Activated CD8-positive, alpha-beta memory T cell treated with anti-CD3 and anti-CD28 coated beads, Interleukin-2, amount 50 U/mL, for 24 hours (primary cell): ENCODE data around the gene SHC3.

Experiments used
- DNase-seq: peaks from one replicate; pipeline ENCODE4 v3.0.0-alpha.2; 2020; ENCODE audit errors: extremely low read depth

Gene SHC3

DNA sequence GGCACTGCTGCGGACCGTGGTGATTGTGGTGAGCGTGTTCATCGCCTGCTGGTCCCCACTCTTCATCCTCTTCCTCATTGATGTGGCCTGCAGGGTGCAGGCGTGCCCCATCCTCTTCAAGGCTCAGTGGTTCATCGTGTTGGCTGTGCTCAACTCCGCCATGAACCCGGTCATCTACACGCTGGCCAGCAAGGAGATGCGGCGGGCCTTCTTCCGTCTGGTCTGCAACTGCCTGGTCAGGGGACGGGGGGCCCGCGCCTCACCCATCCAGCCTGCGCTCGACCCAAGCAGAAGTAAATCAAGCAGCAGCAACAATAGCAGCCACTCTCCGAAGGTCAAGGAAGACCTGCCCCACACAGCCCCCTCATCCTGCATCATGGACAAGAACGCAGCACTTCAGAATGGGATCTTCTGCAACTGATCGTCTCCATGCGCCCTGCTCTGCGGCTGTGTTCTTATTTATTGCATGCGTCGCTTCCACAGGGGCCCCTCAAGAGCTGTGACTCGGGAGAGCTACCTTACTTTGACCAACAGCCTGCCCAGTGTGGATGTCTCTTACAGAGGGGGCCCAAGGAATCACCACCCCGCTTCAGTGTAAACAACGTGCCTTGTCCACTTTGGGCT lies 176.6 kb downstream of the SHC3 start:
- DNase-seq: no peak

DNA sequence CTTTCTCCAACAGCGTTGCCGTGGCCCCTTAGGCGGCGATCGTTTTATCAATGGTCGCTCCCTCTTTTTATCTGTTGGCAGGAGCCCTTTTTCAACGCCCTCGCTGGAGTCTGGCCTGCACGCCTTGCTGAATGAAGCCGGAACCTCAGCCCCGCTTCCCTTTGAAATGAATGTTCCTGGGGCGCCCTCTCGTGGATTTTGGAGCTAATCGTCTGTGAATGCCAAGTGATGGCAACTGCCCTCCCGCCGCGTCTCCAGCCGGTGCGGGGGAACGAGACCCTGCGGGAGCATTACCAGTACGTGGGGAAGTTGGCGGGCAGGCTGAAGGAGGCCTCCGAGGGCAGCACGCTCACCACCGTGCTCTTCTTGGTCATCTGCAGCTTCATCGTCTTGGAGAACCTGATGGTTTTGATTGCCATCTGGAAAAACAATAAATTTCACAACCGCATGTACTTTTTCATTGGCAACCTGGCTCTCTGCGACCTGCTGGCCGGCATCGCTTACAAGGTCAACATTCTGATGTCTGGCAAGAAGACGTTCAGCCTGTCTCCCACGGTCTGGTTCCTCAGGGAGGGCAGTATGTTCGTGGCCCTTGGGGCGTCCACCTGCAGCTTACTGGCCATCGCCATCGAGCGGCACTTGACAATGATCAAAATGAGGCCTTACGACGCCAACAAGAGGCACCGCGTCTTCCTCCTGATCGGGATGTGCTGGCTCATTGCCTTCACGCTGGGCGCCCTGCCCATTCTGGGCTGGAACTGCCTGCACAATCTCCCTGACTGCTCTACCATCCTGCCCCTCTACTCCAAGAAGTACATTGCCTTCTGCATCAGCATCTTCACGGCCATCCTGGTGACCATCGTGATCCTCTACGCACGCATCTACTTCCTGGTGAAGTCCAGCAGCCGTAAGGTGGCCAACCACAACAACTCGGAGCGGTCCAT lies 177.4 kb downstream of the SHC3 start:
- peak; percentile 61 for DNase-seq

DNA sequence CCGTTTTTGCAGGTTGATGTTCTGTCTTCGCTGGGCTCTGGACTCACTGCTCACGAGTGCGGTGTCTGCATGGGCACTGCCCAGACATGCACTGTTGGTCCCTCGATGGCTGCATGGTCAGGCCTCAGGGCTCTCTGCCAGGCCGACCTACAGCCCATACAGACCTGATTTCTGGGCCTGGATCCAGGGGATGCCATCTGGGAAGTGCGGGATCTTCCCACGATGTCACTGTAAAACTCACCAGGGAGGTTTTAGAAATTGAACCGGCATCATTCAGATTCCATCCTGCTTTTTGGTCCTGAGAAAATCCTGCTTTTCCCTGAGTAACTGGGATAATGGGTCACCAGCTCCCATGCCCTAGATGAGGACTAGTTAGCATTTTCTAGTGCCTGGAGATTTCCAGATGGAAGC lies 178.2 kb downstream of the SHC3 start:
- no peak for DNase-seq

DNA sequence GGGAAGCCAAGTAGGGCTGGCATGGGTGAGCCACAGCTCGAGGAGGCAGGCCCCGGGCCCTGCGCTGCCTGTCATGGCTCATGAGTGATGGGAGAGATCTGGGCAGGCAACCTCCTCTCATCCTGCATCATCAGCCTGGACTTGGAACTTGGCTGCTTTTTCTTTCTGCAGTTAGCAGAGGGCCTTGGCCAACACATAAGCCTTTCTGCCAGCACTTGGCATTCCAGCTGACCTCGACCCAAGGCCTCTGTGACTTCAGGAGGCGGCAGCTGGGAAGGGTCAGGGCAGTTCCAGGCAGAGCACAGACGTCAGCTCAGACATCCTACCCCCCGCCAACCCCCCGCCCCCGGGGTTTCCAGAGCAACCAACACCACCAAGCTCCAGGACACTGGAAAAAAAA lies 179.7 kb downstream of the SHC3 start:
- DNase-seq: no peak

DNA sequence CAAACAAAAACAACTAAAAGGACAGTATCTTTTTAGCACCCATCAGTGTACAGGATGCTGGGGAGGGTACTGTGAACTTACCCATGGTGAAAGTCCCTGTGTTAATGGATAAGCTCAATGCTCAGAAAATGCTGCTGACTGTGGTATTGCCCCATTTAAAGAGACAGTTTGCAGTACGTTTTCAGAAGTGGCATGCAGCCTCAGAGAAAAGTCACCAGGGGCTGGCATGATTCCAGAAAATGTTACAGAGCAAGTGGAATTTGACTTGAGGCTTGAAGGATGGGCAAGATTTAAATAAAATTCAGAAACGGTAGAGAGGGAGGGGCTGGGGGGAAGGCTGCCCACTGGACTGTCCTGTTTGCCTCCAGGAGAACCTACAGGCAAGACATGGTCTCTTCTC lies 180.1 kb downstream of the SHC3 start:
- no peak for DNase-seq

DNA sequence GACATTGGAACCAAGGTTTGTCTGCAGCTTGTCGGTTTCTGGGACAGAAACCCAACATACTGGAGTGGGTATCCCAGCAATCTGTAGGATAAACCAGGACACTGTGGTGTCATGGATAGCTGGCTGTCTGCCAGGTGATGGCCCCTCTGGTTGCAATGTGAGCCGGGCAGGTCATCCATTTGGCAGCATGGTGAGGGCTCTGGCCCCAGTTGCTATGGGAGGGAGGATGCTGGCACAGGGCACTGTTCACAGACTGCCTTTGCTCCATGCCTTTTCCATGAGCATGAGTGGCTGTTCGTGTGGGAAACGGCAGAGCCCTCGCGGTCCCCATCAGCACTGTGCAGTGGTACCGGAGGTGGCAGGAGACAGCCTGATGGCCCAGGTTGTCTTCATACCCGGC lies 181.0 kb downstream of the SHC3 start:
- no peak for DNase-seq

DNA sequence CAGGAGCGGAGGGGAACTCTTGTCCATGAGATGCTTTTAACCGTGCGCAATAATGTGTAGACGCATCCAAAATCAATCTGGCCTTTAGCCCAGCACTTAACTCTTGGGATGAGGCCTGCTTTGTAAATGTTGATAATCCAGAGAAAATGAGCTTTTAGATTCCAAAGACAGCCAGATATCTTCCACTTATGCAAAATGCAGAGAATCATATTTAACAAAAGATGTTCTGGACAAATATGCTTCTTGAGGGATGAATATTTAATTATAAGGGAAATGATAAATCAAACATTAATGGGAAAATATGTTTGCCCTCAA lies 181.7 kb downstream of the SHC3 start:
- DNase-seq: no peak

DNA sequence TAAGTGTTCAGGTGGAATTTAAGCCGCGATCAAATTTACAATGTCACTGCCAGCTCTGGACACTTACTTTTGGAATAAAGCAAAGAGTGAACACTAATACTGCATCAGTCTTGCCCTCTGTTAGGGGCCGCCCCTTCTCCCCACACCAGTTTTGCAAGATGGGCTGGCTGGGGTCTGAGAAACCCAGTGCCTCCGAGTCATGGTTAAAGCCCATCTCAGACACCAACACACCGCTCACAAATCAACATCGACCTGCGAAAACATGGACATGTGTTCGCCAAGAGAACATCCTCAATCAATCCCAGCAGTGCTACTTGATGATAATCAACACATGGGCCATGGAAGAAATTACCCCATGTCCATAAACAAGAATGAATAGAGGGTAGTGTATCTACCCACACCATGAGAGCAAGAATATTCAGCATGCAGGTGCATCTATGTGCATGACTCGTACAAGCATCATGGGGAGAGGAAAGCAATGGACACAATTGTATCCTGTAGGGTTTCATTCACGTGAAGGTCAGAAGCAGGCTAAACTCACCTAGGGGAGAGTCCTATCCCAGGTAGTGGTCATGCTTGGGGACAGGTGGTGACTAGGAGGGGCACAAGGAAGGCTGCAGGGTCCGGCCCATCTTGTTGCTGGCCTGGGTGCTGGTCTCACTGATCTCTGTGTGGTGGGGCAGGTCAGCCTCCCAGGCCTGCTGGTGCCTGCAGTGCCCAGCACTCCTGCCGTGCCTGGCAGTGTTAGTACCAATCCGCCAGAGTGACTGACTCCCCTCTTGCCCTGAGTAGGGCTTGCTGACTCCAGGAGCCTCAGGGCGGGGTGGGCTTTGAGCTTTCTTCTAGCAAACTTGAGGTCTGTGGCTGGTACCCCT lies 182.3 kb downstream of the SHC3 start:
- no peak for DNase-seq

DNA sequence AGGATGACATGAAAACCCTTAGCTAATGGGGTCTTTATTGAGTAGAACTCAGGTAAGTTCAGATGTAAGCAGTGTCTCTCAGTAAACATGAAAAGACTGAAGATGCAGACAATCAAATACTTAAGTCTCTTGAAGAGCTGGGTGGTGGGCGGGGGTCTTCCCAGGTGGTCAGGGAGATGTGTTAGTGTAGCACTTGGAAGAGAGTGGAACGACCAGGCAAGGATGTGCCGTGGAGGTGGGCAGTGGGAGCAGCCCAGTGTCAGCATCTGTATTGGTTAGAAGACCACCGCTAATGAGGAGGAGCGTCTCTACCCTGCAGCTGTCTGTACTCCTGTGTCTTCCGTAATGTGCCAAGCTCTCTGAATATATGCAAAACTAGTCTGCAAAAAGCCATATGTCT lies 183.0 kb downstream of the SHC3 start:
- no peak for DNase-seq

DNA sequence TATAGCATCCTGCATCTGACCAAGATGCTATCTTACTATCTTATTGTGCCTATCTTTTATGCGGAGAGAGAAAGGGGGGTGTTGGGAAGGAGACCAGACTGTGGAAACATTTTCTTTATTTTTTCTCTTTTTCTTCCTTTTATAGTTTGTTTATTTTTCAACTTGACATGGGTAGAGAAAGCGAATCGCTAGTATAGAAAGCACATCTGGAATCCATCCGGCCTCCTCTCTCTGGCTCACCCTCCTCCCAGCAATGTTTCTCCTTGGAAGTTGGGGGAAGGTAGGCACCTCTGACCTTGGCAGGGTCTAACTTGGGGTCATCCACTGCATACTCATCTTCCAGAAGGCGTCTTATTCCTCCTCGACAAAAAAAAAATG lies 183.4 kb downstream of the SHC3 start:
- no peak for DNase-seq

DNA sequence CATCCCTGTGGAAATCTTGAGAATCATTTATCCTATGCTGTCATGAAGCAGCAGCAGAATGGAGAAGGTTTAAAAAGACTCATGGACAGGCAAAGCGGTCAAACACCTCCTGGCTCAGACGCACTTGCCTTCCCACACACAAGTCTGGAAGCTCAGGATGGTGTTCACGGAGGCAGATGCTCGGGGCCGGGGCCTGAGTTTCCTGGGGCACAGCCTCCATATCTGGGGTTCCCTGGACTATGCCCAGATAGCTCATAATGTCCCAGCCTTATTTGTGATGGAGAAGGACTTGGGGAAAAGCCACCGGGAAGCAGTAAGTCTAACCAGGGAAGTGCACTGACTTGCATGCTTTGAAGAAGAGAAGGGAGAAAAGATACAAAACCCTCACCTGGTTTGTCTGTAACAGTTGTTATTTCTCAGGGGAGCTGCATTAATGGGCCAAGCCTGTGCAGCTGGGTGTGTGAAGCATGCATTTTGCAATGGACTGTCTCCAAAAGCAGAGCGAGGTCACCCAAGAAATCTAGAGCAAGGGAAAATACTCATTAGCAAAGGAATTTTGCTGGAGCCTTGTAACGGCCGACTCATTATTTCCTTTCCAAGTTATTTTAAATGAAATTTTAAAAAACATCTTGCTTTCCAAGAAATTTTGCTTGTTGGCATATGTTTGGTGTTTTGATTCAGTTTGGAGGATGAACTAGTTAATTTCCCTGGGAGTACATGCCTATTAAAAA lies 184.0 kb downstream of the SHC3 start:
- DNase-seq: no peak

DNA sequence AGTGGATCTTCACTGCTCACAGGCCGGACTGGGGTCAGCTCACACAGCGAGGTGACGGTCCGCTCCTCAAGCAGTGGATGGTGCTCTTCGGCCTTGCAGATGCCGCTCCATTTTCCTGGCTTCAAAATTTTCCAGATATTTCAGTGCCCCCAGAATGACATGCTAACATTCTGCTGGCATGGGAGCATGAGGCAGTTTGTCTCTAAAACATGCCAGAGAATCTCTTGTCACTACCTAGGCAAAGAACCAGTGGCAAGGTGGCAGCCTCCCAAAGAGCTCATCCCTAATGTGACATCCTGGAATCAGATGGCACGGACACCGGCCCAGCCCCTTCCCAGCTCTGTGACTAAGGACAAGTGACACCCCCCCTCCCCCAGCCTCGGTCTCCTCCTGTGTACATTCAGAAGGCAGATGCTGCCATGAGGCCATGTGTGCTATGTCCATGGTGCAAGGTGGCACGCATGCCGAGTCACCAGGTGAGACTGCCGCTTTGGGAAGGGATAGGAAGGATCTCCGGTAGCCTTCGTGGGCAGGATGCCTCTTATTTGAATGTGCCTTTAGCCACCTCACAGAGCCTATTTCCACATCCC lies 184.7 kb downstream of the SHC3 start:
- DNase-seq: no peak

DNA sequence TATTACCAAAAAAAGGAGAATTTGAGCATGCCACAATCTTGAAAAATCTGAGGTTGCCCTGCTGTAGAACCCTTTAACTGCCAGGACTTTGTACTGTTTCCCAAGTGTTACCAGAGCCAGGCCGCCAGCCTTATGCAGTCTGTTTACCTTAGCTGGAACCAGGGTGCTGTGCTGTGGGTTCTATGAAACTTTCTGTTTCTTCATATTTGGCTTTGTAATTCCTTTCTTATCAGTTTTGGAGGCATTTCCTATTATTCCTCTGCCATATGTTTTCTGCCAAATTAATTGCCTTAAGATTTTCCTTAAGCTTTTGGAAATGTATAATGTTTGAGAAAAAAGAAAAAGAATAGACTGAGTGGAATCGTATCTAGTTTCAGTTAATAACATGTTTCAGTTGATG lies 185.3 kb downstream of the SHC3 start:
- no peak for DNase-seq

DNA sequence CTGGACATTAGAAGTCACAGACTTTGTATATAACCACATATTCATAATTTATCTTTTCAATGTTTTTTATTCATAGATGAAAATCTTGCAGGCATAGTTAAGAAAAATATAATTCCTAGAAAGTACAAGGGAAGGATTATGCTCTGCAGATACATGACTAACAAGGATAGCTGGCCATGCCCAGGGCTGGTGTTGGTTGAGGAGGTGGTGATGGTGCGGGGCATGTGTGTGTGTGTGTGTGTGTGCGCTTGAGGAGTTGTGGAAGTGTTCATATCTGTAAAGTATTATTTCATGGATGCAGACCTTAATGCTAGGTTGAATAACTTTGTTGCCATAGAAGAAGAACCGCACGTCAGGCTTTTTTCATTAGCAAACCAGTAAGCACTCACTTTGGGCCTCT lies 186.1 kb downstream of the SHC3 start:
- no peak for DNase-seq

DNA sequence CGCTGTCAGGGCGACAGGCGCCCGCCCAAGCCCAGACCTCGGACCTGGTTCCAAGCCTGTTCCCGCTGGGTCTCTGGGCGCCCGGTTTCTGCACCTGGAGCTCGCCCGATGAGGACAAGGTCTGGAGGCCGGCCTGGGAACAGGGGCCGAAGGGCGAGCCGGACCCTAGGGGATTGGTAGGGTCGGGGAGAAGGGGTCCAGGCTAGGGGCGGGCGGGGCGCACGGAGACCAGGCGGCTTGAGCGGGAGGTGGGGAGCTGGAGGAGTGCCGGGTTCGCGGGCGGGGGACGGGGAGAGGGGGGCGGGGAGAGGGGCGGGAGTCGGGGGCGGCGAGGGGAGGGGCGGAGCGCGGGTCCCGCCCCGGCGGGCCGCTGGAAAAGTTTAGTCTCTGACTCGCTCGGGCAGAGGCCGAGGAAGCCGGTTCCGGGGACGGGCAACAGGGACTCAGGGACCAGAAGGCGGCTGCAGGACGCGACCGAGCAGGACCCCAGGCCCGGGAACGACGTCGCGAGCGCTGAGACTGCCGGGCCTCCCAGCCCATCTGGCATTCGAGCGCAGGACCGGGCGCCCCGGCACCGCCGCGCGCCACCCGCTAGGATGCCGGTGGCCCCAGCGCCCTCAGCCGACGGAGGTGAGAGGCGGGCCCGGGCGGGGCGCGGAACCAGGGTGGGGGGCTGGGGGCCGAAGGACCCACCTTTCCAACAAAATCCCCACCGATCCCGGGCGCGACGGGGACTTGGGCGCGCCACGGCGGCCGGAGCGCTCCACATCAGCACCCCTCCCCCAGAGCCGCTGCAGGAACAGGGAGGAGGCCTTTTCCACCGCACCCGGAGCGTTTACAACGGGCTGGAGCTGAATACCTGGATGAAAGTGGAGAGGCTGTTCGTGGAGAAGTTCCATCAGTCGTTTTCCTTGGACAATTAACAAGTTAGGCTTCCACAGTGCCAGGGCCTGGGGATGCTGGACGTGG lies 187.3 kb downstream of the SHC3 start, which contains the start of gene S1PR3:
S1PR3 (plus strand) TSS at position 403 of the 969 bp plus-strand sequence. CDS start 9,733 bp downstream, outside the sequence.
- DNase-seq: no peak

DNA sequence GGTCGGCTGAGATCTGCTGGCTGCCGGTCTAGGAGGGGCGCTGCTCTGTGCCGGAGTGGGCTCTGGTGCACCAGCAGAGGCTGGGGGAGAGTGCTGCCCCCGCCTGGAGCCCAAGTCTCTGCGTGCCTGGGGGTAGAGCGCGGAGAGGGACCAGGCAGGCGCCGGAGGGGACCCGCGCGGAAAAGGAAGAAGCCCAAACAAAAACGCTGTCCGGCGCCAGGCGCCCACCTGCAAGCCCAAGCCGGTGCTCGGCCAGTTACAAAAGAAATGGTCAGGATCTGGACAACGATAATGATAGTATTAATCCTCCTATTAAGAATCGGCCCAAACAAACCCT lies 187.9 kb downstream of the SHC3 start:
- no peak for DNase-seq

DNA sequence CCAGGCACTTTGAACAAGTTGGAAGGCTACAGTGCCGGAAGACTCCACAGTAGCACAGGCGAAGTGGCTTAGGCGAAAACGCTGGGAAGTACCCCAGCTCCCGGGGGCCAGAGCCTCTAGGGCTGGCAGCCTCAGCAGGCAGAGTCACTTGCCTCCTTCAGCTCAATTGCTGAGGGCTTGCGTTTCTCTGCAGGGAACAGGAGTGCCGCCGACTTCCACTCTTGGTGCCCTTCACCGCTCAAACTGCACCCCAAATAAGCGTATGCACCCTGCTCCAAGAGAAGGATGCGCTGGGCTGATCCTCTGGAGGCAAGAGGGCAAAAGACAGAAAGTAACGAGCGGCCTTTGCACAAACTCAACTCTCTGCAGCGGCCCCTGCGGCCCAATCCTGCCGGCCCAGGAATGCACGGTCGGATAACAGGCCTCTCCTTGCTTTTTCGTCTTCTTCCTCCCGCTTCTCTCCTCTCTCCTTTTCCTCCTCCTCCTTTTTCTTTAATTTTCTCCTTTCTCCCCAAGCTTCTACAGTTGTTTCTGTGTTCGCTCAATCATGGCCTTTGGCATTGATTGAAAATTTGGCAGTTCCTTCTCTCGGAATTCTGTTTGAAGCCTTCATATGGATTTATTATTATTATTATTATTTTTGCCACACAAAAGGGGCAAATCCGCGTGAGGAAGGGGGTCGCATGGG lies 188.4 kb downstream of the SHC3 start:
- DNase-seq: no peak

DNA sequence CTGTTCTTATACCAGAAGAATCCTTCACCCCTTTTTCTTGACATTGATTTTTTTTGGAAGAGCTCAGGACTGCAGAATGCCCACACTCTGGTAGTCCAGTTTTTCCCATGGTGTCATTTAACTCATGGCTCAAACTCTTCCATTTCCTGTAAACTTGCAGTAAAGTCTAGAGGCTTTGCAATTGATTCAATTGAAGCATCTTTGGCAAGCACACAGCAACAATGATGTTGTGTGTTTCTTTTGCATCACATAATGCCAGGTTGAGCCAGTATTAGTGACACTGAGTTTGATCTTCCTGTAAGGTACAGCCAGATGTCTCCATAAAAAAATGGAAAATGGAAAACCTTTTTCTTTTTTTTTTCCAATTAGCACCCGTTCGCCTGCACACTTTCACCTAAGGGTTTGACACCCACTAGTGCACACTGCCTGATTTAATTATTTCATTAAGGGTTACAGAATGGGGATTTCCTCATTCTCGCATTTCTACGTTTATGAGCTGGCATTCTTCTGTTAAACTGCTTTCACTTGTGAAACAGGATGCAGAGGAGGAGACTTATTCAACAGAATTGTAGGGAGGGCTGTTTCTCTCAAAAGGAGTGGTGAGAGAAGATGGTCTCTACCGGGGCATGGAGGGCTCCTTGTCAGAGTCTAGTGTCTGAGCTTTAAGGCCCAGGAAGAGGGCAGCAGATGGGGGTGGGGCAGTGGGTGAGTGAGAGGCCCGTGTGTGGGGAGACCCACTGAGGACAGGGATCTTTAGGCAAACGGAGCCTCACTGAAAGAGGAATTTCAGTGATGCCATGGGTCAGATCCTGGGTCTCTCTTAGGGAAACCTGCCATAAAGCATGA lies 189.6 kb downstream of the SHC3 start:
- no peak for DNase-seq

DNA sequence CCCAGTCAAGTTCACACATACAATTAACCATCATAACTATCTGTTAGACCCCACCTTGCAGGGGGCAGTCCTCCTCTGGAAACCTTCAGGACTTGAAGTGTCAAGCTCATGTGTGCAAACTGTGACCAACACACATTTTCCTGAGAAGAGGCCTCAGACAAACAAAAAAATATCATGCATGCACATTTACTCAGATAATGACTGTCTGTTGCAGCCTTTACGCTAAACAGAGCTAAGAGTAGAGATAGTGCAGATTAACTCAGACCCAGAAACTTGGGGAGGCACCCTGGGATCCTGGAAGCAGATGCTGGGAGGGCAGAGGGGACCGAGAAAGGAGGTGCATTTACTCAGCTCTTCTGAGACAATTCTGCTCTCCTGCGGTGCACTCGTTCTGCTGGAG lies 191.0 kb downstream of the SHC3 start:
- no peak for DNase-seq
